ENCODE measurements around the gene ST3GAL3. TPM values are rescaled to one million over a fixed set of nuclear protein-coding genes. Genes with fewer than 3 reads are reported as not detected.

The ST3GAL3 gene
- total and polyA plus RNA-seq, 12 donors, result 14.5 to 39.3 (median 31.7) TPM

- ATAC-seq (no peak), DNase-seq (no peak)
- no peak for TF ChIP-seq CTCF (IDR thresholded peaks at IDR 0.05)
- 100% methylated on average over 1 of the region's 1 CpG for WGBS, 2 donors
- no peak overlapping the region for H3K4me3 ChIP-seq
- peaks cover 0 to 6% (median 0%) of the 10 kb centered on the region in 9 donors for H3K36me3 ChIP-seq
- H3K27me3 ChIP-seq, result no peaks in the 10 kb centered on the region
- intact Hi-C loops (cut with DNase I), result loop anchor here in 1 of 10 donors (10.0 kb wide), 1 partner anchor 95 kb away; no protein-coding TSS in a partner anchor
- H3K27ac ChIP-seq, result no peak overlapping the region
- peaks cover 0 to 28% (median 13%) of the 10 kb centered on the region in 9 donors for H3K4me1 ChIP-seq
- H3K9me3 ChIP-seq, result peaks cover 0 to 21% (median 6%) of the 10 kb centered on the region in 11 donors
Measured at GRCh38 chr1:43779805-43780403, 72.6 kb downstream of the ST3GAL3 start.

GRCh38 chr1:43781574-43781973 is 74.2 kb downstream of the ST3GAL3 start:
- H3K27ac ChIP-seq, result no peak overlapping the region
- 79 to 81% methylated on average over 2 of the region's 2 CpGs for WGBS, 2 donors
- TF ChIP-seq CTCF (IDR thresholded peaks at IDR 0.05), result no peak

GRCh38 chr1:43783096-43783670 is 75.8 kb downstream of the ST3GAL3 start:
- peaks cover 3 to 37% (median 31%) of the 10 kb centered on the region in 9 donors for H3K4me1 ChIP-seq
- H3K27me3 ChIP-seq, result no peaks in the 10 kb centered on the region
- DNase-seq (no peak), ATAC-seq (peak in 5 of 8 donors; percentile 3 to 54 (median 44))
- whole genome bisulfite sequencing, 2 donors, result 72 to 78% methylated on average over 4 of the region's 4 CpGs
- H3K36me3 ChIP-seq, result no peaks in the 10 kb centered on the region
- H3K9me3 ChIP-seq, result peaks cover 0 to 14% (median 6%) of the 10 kb centered on the region in 11 donors
- intact Hi-C loops (cut with DNase I), result loop anchor here in 1 of 10 donors (10.0 kb wide), 1 partner anchor 92 kb away; no protein-coding TSS in a partner anchor
- H3K27ac ChIP-seq, result peak overlapping the region in 2 of 10 donors; percentile 24 to 31
- no peak overlapping the region for H3K4me3 ChIP-seq
- no peak for TF ChIP-seq CTCF (IDR thresholded peaks at IDR 0.05)

More at GRCh38 chr1:43781574-43781973, 74.2 kb downstream of the ST3GAL3 start:
- no peaks in the 10 kb centered on the region for H3K36me3 ChIP-seq
- peaks cover 0 to 21% (median 6%) of the 10 kb centered on the region in 11 donors for H3K9me3 ChIP-seq
- no peak overlapping the region for H3K4me3 ChIP-seq
- peaks cover 0 to 27% (median 20%) of the 10 kb centered on the region in 9 donors for H3K4me1 ChIP-seq
- intact Hi-C loops (cut with DNase I), result loop anchor here in 1 of 10 donors (10.0 kb wide), 1 partner anchor 93 kb away; no protein-coding TSS in a partner anchor
- H3K27me3 ChIP-seq, result no peaks in the 10 kb centered on the region
- DNase-seq (no peak), ATAC-seq (no peak)

GRCh38 chr1:43783671-43784205 is 76.4 kb downstream of the ST3GAL3 start:
- peaks cover 3 to 37% (median 31%) of the 10 kb centered on the region in 9 donors for H3K4me1 ChIP-seq
- H3K27ac ChIP-seq, result peak overlapping the region in 1 of 10 donors; percentile 24

More at GRCh38 chr1:43783671-43784205, 76.4 kb downstream of the ST3GAL3 start:
- DNase-seq, result no peak
- TF ChIP-seq CTCF (IDR thresholded peaks at IDR 0.05), result no peak
- Histone ChIP-seq H3K9me3 (peaks cover 0 to 14% (median 6%) of the 10 kb centered on the region in 11 donors), H3K36me3 (no peaks in the 10 kb centered on the region), H3K27me3 (no peaks in the 10 kb centered on the region), H3K4me3 (no peak overlapping the region)
- ATAC-seq, result peak in 6 of 8 donors; percentile 18 to 76 (median 54)
- WGBS, 2 donors, result 65 to 74% methylated on average over 3 of the region's 3 CpGs
- intact Hi-C loops (cut with DNase I), result loop anchor here in 1 of 10 donors (10.0 kb wide), 1 partner anchor 91 kb away; no protein-coding TSS in a partner anchor
